Spleen (tissue), 7 donors: ENCODE measurements around the gene ZNF747.

Source experiments
- POLR2A ChIP-seq, 3 donors: fragments of 450-650 bp; IDR thresholded peaks; one replicate each; pipeline ENCODE4 v1.5.1; 2017; ENCODE audit warnings: antibody characterized with exemption in 3 of 3, mild to moderate bottlenecking in 1 of 3
- TF ChIP-seq, protein P1 (sequence below), 11 experiments: fragments of 200-600 bp in 7 of 11; fragments of 450-650 bp in 4 of 11; sonication (generic) in 4 of 11; IDR thresholded peaks in 8 of 11; conservative IDR thresholded peaks in 3 of 11; 1 replicate in 7 of 11; 2 replicates in 4 of 11; pipeline versions ENCODE4 v1.4.0 to v1.8.0; 2016 to 2021; ENCODE audit warnings: antibody characterized with exemption in 11 of 11, inconsistent platforms in 4 of 11, mild to moderate bottlenecking in 1 of 11
- donor health status: DM: no; HTN: no; CAD: no; lungs with moderate emphysema.
- donor health status: DM: no; HTN: no; CAD: no.
- donor health status: DM: no; HTN: no; CAD: no.

DNA sequence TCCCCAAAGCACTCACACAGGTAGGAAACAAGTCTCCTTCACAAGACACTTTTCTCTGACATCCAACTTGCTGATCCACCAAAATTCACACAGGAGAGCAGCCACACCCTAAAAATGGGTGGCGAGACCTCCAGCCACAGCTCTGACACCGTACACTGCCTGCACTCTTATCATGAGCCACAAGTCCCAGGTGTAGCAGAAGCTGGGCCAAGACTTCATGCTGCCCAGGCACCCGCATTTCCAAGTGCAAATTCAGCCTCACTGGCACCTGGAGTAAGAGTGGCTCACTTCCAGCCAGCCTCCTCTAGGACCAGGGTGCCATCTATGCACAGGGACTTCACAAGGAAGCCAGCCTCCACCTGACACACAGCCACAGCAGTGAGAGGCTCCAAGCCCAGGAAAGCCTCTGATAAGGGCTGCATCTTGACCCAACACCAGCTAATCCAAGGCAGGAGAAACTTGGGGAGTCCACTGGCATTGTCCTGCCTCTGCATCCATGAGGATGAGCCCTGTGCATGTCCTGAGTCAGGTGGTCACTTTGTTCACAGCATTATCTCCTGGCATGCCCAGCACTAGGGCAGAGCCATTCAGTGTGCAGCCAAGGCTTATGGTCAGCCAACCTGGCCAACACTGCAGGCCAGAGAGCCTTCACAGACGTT is 5.7 kb downstream of the ZNF747 start:
- TF ChIP-seq POLR2A (IDR thresholded peaks at IDR 0.05) = no peak
- TF ChIP-seq, protein P1, sequence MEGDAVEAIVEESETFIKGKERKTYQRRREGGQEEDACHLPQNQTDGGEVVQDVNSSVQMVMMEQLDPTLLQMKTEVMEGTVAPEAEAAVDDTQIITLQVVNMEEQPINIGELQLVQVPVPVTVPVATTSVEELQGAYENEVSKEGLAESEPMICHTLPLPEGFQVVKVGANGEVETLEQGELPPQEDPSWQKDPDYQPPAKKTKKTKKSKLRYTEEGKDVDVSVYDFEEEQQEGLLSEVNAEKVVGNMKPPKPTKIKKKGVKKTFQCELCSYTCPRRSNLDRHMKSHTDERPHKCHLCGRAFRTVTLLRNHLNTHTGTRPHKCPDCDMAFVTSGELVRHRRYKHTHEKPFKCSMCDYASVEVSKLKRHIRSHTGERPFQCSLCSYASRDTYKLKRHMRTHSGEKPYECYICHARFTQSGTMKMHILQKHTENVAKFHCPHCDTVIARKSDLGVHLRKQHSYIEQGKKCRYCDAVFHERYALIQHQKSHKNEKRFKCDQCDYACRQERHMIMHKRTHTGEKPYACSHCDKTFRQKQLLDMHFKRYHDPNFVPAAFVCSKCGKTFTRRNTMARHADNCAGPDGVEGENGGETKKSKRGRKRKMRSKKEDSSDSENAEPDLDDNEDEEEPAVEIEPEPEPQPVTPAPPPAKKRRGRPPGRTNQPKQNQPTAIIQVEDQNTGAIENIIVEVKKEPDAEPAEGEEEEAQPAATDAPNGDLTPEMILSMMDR (IDR thresholded peaks at IDR 0.05 in 8 of 11, conservative IDR thresholded peaks at IDR 0.05 in 3 of 11) = no peak
